ENCODE data around the gene NANS.

The NANS gene

DNA sequence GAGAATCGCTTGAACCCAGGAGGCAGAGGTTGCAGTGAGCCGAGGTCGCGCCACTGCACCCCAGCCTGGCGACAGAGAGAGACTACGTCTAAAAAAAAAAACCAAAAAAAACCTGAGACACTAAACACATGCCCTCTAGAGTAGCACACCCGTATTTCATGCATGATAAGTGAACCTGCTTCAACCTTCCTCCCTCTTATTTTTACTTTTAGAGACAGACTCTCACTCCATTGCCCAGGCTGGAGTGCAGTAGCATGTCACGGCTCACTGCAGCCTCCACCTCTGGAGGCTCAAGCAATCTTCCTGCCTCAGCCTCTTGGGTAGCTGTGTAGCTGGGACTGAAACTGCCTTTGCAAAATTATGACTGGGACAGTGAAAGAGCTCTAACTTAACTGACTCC, 17.6 kb upstream of the NANS start:
- peak overlapping the region in 1 of 2 experiments; percentile 24 for H3K4me3 ChIP-seq (ENCODE audit: insufficient read depth in 1 of 2, low read depth in 1 of 2, low read length in 2 of 2)
- WGBS = 86% methylated on average over 8 of the region's 8 CpGs
- no peak overlapping the region for H3K14ac ChIP-seq (ENCODE audit: low read length in 2 of 2)
- H3K27me3 ChIP-seq (ENCODE audit: control insufficient read depth in 1 of 2, insufficient read depth in 1 of 2, low read length in 2 of 2) = no peaks in the 10 kb centered on the region
- no peak overlapping the region for H3K23ac ChIP-seq (ENCODE audit: low read length in 2 of 2)
- no peak overlapping the region for H2BK120ac ChIP-seq (ENCODE audit: low read depth, low read length)
- H4K8ac ChIP-seq (ENCODE audit: low read length) = no peak overlapping the region
- H3K4me1 ChIP-seq (ENCODE audit: control insufficient read depth, insufficient read depth, low read depth, low read length) = peaks cover 10% of the 10 kb centered on the region
- H3K18ac ChIP-seq (ENCODE audit: low read depth in 1 of 2, low read length in 2 of 2) = no peak overlapping the region
- no peak overlapping the region for H2BK5ac ChIP-seq (ENCODE audit: low read depth, low read length, poor library complexity, severe bottlenecking)
- H4K91ac ChIP-seq (ENCODE audit: low read length) = no peak overlapping the region
- no peak overlapping the region for H2BK15ac ChIP-seq (ENCODE audit: low read depth, poor library complexity, severe bottlenecking)
- no peak overlapping the region for H3K27ac ChIP-seq (ENCODE audit: low read length, poor library complexity, severe bottlenecking)
- H3K4ac ChIP-seq (ENCODE audit: low read depth in 1 of 2, low read length in 2 of 2) = no peak overlapping the region
- no peak overlapping the region for H2AFZ ChIP-seq (ENCODE audit: low read depth, low read length)
- H3K36me3 ChIP-seq (ENCODE audit: control insufficient read depth in 1 of 2, insufficient read depth in 2 of 2, low read depth in 1 of 2, low read length in 2 of 2) = no peaks in the 10 kb centered on the region
- H3K9ac ChIP-seq (ENCODE audit: low read length) = peak overlapping the region; percentile 53
- H2AK5ac ChIP-seq (ENCODE audit: low read length, severe bottlenecking) = no peak overlapping the region
- H3K79me1 ChIP-seq (replicated peaks; ENCODE audit: low read length, poor library complexity, severe bottlenecking) = no peaks in the 10 kb centered on the region
- no peak overlapping the region for H3K4me2 ChIP-seq (ENCODE audit: low read length, poor library complexity, severe bottlenecking)
- H3K9me3 ChIP-seq (ENCODE audit: control insufficient read depth, low read length) = no peaks in the 10 kb centered on the region
- H2BK12ac ChIP-seq (ENCODE audit: low read length in 2 of 2) = no peak overlapping the region
- DNase-seq = no peak

DNA sequence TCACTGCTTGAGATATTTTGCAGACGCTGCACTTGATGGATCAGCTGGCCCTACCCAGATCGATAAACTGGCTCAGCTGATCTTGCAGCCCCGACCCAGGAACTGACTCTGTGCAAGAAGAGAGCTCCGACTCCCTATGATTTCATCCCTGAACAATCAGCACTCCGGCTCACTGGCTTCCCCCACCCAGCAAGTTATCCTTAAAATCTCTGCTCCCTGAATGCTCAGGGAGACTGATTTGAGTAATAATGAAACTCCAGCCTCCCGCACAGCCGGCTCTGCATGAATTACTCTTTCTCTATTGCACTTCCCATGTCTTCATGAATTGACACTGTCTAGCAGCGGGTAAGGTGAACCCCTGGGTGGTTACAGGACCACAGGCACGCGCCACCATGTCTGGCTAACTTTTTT, 16.9 kb upstream of the NANS start:
- Histone ChIP-seq H2AFZ (ENCODE audit: low read depth, low read length) (no peak overlapping the region), H3K23ac (ENCODE audit: low read length in 2 of 2) (no peak overlapping the region), H3K4me3 (ENCODE audit: insufficient read depth in 1 of 2, low read depth in 1 of 2, low read length in 2 of 2) (peak overlapping the region in 1 of 2 experiments; percentile 24), H3K36me3 (ENCODE audit: control insufficient read depth in 1 of 2, insufficient read depth in 2 of 2, low read depth in 1 of 2, low read length in 2 of 2) (no peaks in the 10 kb centered on the region), H3K4me2 (ENCODE audit: low read length, poor library complexity, severe bottlenecking) (no peak overlapping the region), H3K27ac (ENCODE audit: low read length, poor library complexity, severe bottlenecking) (no peak overlapping the region), H3K79me1 (replicated peaks; ENCODE audit: low read length, poor library complexity, severe bottlenecking) (no peaks in the 10 kb centered on the region), H3K18ac (ENCODE audit: low read depth in 1 of 2, low read length in 2 of 2) (no peak overlapping the region), H3K4me1 (ENCODE audit: control insufficient read depth, insufficient read depth, low read depth, low read length) (peaks cover 9% of the 10 kb centered on the region), H2BK15ac (ENCODE audit: low read depth, poor library complexity, severe bottlenecking) (no peak overlapping the region), H2BK12ac (ENCODE audit: low read length in 2 of 2) (no peak overlapping the region), H2AK5ac (ENCODE audit: low read length, severe bottlenecking) (no peak overlapping the region), H3K9me3 (ENCODE audit: control insufficient read depth, low read length) (no peaks in the 10 kb centered on the region), H4K91ac (ENCODE audit: low read length) (no peak overlapping the region), H2BK120ac (ENCODE audit: low read depth, low read length) (no peak overlapping the region), H4K8ac (ENCODE audit: low read length) (no peak overlapping the region), H3K9ac (ENCODE audit: low read length) (peak overlapping the region; percentile 53), H3K27me3 (ENCODE audit: control insufficient read depth in 1 of 2, insufficient read depth in 1 of 2, low read length in 2 of 2) (no peaks in the 10 kb centered on the region), H2BK5ac (ENCODE audit: low read depth, low read length, poor library complexity, severe bottlenecking) (no peak overlapping the region), H3K14ac (ENCODE audit: low read length in 2 of 2) (no peak overlapping the region), H3K4ac (ENCODE audit: low read depth in 1 of 2, low read length in 2 of 2) (no peak overlapping the region)
- DNase-seq = no peak
- WGBS = 77% methylated on average over 10 of the region's 10 CpGs

DNA sequence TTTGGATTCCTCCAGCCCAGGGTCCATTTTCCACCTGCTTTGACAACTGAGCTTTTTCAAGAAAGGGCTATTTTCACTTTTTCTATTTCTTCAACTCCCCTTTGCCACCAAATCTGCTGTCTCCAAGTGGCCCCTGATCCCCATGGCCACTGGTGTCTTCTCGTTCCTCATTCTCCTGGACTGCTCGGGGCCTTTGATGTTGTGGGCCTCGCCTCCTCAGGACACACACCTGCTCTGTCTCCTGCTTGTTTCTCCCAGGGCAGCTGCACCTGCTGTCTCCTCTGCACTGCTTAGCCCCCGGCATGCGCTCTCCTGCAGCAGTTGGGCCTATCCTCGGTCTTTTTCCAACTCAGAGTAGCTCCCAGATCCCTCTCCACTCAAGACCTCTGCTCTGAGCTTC, 16.3 kb upstream of the NANS start:
- no peak overlapping the region for H2BK120ac ChIP-seq (ENCODE audit: low read depth, low read length)
- H4K91ac ChIP-seq (ENCODE audit: low read length) = no peak overlapping the region
- H3K14ac ChIP-seq (ENCODE audit: low read length in 2 of 2) = no peak overlapping the region
- H3K27me3 ChIP-seq (ENCODE audit: control insufficient read depth in 1 of 2, insufficient read depth in 1 of 2, low read length in 2 of 2) = no peaks in the 10 kb centered on the region
- H3K23ac ChIP-seq (ENCODE audit: low read length in 2 of 2) = no peak overlapping the region
- H2AK5ac ChIP-seq (ENCODE audit: low read length, severe bottlenecking) = peak overlapping the region; percentile 46
- H3K9ac ChIP-seq (ENCODE audit: low read length) = no peak overlapping the region
- H3K4me2 ChIP-seq (ENCODE audit: low read length, poor library complexity, severe bottlenecking) = no peak overlapping the region
- no peak overlapping the region for H3K4me3 ChIP-seq (ENCODE audit: insufficient read depth in 1 of 2, low read depth in 1 of 2, low read length in 2 of 2)
- H3K79me1 ChIP-seq (replicated peaks; ENCODE audit: low read length, poor library complexity, severe bottlenecking) = no peaks in the 10 kb centered on the region
- 88% methylated on average over 6 of the region's 6 CpGs for WGBS
- no peak overlapping the region for H2BK12ac ChIP-seq (ENCODE audit: low read length in 2 of 2)
- H3K4me1 ChIP-seq (ENCODE audit: control insufficient read depth, insufficient read depth, low read depth, low read length) = peaks cover 6% of the 10 kb centered on the region
- no peak overlapping the region for H4K8ac ChIP-seq (ENCODE audit: low read length)
- no peak overlapping the region for H2BK15ac ChIP-seq (ENCODE audit: low read depth, poor library complexity, severe bottlenecking)
- DNase-seq = no peak
- no peaks in the 10 kb centered on the region for H3K9me3 ChIP-seq (ENCODE audit: control insufficient read depth, low read length)
- no peak overlapping the region for H2BK5ac ChIP-seq (ENCODE audit: low read depth, low read length, poor library complexity, severe bottlenecking)
- no peak overlapping the region for H3K27ac ChIP-seq (ENCODE audit: low read length, poor library complexity, severe bottlenecking)
- H3K18ac ChIP-seq (ENCODE audit: low read depth in 1 of 2, low read length in 2 of 2) = no peak overlapping the region
- H3K4ac ChIP-seq (ENCODE audit: low read depth in 1 of 2, low read length in 2 of 2) = no peak overlapping the region
- no peaks in the 10 kb centered on the region for H3K36me3 ChIP-seq (ENCODE audit: control insufficient read depth in 1 of 2, insufficient read depth in 2 of 2, low read depth in 1 of 2, low read length in 2 of 2)
- no peak overlapping the region for H2AFZ ChIP-seq (ENCODE audit: low read depth, low read length)

DNA sequence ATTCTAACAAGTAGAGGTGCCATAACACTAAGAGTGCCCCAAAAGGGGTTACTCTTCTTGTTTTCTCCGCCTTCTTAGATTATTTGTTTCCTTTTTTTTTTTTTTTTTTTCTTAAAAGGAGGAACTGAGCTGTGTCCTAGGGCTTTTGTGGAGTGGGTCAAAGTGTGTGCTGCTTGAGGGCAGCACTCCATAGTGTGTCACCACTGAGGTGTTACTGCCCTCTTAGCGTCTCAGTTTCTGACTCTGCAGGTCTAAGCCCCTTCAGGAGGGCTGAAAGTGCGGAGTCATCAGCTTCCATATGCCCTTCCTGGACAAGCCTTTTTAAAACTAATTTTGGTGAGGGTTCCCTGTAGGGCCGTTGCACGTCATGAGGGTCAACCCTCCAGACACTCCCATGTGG, 12.6 kb upstream of the NANS start:
- Histone ChIP-seq H2BK15ac (ENCODE audit: low read depth, poor library complexity, severe bottlenecking) (no peak overlapping the region), H3K27me3 (ENCODE audit: control insufficient read depth in 1 of 2, insufficient read depth in 1 of 2, low read length in 2 of 2) (peaks cover 0 to 3% of the 10 kb centered on the region in 2 experiments), H3K9ac (ENCODE audit: low read length) (no peak overlapping the region), H3K18ac (ENCODE audit: low read depth in 1 of 2, low read length in 2 of 2) (no peak overlapping the region), H2AFZ (ENCODE audit: low read depth, low read length) (no peak overlapping the region), H3K23ac (ENCODE audit: low read length in 2 of 2) (no peak overlapping the region), H2BK120ac (ENCODE audit: low read depth, low read length) (no peak overlapping the region), H2BK5ac (ENCODE audit: low read depth, low read length, poor library complexity, severe bottlenecking) (no peak overlapping the region), H4K91ac (ENCODE audit: low read length) (no peak overlapping the region), H4K8ac (ENCODE audit: low read length) (no peak overlapping the region), H3K4me1 (ENCODE audit: control insufficient read depth, insufficient read depth, low read depth, low read length) (peaks cover 2% of the 10 kb centered on the region), H3K36me3 (ENCODE audit: control insufficient read depth in 1 of 2, insufficient read depth in 2 of 2, low read depth in 1 of 2, low read length in 2 of 2) (no peaks in the 10 kb centered on the region), H2AK5ac (ENCODE audit: low read length, severe bottlenecking) (no peak overlapping the region), H3K14ac (ENCODE audit: low read length in 2 of 2) (no peak overlapping the region), H3K27ac (ENCODE audit: low read length, poor library complexity, severe bottlenecking) (no peak overlapping the region), H2BK12ac (ENCODE audit: low read length in 2 of 2) (no peak overlapping the region), H3K4ac (ENCODE audit: low read depth in 1 of 2, low read length in 2 of 2) (no peak overlapping the region), H3K4me2 (ENCODE audit: low read length, poor library complexity, severe bottlenecking) (no peak overlapping the region), H3K9me3 (ENCODE audit: control insufficient read depth, low read length) (no peaks in the 10 kb centered on the region), H3K79me1 (replicated peaks; ENCODE audit: low read length, poor library complexity, severe bottlenecking) (no peaks in the 10 kb centered on the region), H3K4me3 (ENCODE audit: insufficient read depth in 1 of 2, low read depth in 1 of 2, low read length in 2 of 2) (no peak overlapping the region)
- 96% methylated on average over 2 of the region's 5 CpGs for WGBS
- no peak for DNase-seq
